GM08714 (cell line): ENCODE results near the gene DDIT4.
"Not testable (repeated sequence)": the region's sequence is repeated elsewhere in the genome, so short reads cannot be mapped to it uniquely, and the experiment has no call there.

Experiments used
- H3K4me3 ChIP-seq: fragments of 200-500 bp; sonication (Bioruptor generic); 2 replicates; pipeline ENCODE4 v1.5.1; 2014; ENCODE audit warnings: mild to moderate bottlenecking, low read length, inconsistent platforms
- ZNF274 ChIP-seq: IDR thresholded peaks from 2 replicates; pipeline ENCODE4 v1.6.1; 2012; ENCODE audit warnings: mild to moderate bottlenecking, low read depth, low read length

The DDIT4 gene

DNA sequence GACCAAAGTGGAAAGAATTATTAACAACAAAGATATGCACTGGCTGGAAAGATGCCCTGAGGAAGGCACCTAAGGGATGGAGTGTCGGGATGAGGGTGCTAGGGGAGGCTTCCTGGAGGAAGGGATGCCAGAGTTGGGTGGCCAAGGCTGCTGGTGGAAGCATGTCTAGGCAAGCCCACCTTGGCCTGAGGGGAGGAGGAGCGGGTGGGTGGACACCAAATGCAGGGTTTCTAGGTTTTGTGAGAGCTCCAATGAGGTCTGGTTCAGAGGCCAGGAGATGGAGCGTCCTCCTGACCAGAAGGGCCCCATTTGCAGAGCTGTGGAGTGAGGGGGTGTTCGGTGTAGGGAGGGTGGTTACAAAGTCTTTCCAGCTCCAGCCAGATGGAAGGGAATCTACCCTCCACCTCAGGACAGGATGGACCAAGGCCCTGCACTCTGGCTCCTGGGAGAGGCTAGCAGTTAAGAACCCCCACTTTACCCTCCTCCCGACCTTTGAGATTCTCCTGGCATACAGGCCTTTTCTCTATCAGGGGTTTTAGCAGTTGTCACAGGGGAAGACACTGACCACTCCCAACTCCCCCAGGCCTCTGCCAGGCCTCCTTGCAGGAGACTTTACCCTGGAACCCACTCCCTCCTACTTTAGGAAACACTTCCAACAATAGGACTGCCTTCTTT lies 3.0 kb upstream of the DDIT4 start:
- no peak overlapping the region for H3K4me3 ChIP-seq

DNA sequence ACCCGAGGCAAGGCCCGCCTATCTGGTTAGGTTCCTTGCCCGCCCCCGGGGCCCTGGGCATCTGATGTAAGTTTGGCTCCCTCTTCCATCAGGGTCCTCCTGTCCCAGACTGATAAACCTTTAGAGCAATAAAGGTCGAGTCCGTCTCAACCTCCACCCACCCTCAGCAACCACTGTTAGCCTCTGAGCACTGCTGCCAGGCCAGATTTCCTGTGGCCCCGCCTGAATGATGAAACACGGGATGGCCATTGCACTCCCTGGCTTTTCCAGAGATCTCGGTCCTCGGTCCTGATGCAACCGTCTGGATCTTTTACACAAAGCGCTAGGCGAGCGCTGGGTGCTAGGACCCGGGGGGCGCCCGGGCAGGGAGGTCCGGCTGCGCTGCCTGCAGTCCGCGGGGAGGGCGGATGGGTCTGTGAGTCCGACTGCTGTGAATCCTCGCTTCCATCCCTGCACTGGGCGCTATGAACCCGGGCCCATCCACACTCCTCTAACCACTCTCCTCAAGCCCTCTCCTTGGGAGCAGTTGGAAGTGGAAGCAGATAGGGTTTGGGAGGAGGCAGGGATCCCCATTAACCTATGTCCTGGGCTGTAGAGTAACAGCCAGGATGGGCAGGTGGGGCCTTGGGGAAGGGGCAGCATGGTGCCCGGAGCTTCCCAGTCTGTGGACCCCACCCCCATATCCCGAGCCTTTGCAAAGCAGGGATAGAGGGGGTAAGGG lies 875 bp upstream of the DDIT4 start:
- no peak for TF ChIP-seq ZNF274
- H3K4me3 ChIP-seq = peak overlapping the region; percentile 59

More for the DNA sequence above, 3.0 kb upstream of the DDIT4 start:
- TF ChIP-seq ZNF274 = no peak

- no peak for TF ChIP-seq ZNF274
- peak overlapping the region; percentile 80 for H3K4me3 ChIP-seq
Measured at GRCh38 chr10:72274213-72274729, 547 bp downstream of the DDIT4 start.

GRCh38 chr10:72274730-72275350 lies 1.1 kb downstream of the DDIT4 start:
- TF ChIP-seq ZNF274 = no peak
- peak overlapping the region; percentile 80 for H3K4me3 ChIP-seq

GRCh38 chr10:72275351-72276012 lies 1.8 kb downstream of the DDIT4 start:
- H3K4me3 ChIP-seq = peak overlapping the region; percentile 80
- no peak for TF ChIP-seq ZNF274

- H3K4me3 ChIP-seq = peak overlapping the region; percentile 80
- TF ChIP-seq ZNF274 = no peak
Measured at GRCh38 chr10:72276013-72276387, 2.3 kb downstream of the DDIT4 start.

DNA sequence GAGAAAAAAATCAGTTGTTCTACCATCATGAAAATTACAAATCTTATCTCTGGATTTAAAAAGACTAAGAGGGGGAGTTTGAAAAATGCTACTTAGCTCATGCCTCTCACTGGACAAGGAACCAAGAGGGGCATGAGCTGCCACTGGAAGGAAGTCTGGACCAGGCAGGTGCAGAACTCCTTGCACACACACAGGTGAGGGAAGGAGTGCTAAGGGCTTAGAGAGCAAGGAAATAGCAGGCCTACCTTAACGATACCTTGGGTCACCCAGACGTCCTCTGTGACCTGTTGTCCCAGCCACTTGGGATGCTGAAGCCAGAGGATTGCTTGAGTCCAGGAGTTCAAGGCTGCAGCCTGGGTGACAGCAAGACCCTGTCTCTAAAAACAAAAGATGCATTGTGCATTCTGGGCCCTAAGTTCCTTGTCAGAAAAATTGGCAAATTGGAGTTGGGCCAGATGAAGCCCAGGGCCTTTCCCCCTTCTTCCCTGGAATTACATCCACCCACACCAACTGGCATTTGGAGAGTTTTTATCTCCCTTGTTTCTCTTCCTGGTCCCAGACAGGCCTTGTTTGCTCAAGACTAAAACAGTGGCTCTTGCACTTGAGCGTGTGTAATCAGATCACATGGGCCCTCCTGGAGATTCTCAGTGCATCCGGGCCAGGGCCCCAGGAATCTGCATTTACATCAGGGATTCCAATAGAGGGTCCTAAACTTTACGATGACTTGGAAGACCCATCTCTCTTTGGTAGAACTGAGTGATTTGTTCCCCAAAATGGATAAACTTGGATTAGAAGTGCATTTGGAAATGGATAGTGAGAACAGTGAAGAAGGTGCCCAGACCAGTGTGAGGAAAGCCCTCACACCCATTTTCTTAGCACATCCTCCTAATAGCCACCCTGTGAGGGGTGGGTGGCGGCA lies 3.0 kb downstream of the DDIT4 start:
- TF ChIP-seq ZNF274 = no peak
- no peak overlapping the region for H3K4me3 ChIP-seq

DNA sequence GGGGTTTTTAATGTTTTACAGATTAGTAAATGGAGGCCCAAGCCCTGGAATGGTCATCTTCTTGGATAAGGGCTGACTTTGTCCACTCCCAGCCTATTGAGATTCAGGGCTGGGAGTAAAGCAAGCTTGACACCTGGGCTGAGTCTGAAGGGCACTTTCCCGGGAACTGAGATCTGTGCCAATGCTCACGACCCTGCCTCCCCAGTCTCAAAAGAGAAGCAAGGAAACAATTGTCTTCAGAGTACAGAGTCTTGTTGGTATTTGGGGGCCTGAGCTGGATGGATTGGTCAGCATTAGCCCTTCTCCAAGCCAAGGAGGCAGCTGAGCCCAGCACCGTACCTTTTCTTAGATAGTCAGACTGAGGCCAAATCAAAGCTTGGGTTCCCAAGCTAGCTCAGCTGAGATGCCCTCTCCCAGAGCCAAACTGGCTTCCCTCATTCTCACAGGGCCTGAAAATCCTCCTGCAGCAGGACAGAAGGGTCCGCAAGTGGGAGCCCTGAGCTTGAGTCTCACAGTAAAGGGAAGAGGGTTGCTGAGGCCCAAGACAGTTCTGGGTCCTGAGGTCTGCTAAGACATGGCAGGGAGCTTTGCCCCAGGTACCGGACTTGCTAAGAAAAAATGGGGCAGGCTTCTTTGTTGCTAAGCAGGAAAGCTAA lies 3.7 kb downstream of the DDIT4 start:
- H3K4me3 ChIP-seq = no peak overlapping the region
- no peak for TF ChIP-seq ZNF274

DNA sequence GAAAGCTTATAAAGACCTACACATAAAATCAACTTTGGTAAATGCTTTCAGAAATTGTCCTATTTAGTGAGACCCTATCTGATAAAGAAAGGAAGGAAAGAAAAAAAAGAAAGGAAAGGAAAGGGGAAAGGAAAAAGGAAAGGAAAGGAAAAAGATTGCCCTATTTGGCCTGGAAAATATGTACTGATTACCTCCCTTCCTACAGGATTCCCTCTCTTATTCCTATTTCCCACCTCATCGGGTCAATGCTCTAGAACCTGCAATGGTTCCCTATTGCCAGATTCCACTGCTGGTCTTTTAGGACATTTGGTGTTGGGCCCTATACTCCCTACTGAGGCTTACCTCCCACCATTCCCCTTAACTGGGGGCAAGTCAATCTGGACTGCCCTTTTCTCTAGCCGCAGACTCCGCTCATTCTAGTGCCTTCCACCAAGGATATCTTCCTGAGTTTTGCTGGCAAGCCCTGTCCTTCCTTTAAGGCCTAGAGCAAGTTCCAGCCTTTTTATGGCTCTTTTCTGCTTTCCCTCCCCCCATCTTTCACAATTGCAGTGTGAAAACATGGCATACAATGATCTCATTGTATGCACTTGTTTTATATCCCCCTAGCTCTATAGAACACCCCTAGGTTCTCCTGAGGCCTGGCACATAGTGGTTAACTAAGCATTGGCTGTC lies 4.4 kb downstream of the DDIT4 start:
- no peak for TF ChIP-seq ZNF274
- H3K4me3 ChIP-seq = no peak overlapping the region

- no peak for TF ChIP-seq ZNF274
- H3K4me3 ChIP-seq = no peak overlapping the region
Measured at GRCh38 chr10:72278668-72279393, 5.1 kb downstream of the DDIT4 start.

- not testable (repeated sequence) for H3K4me3 ChIP-seq
Measured at GRCh38 chr10:72279587-72279986, 5.9 kb downstream of the DDIT4 start.

- H3K4me3 ChIP-seq = no peak overlapping the region
- no peak for TF ChIP-seq ZNF274
Measured at GRCh38 chr10:72283131-72283530, 9.4 kb downstream of the DDIT4 start.
